Trophoblast cell (in vitro differentiated cells and primary cell): Measurements from ENCODE around the gene CILP2.

Experiments used
- DNase-seq, 2 donors: peaks; one replicate each; pipeline ENCODE4 v3.0.0-alpha.2; 2016
- H2AFZ ChIP-seq: 2 replicates; pipeline ENCODE4 v1.6.1; 2013; ENCODE audit warnings: low read length, moderate library complexity, mild to moderate bottlenecking; ENCODE audit not compliant: insufficient read depth, poor library complexity
- H2AK5ac ChIP-seq: 2 replicates; pipeline ENCODE4 v1.6.1; 2013; ENCODE audit warnings: mild to moderate bottlenecking, low read length
- H2BK120ac ChIP-seq: 2 replicates; pipeline ENCODE4 v1.6.1; 2013; ENCODE audit warnings: low read length, mild to moderate bottlenecking, moderate library complexity; ENCODE audit not compliant: insufficient read depth, poor library complexity
- H2BK12ac ChIP-seq: 2 replicates; pipeline ENCODE4 v1.6.1; 2013; ENCODE audit warnings: mild to moderate bottlenecking, low read length, moderate library complexity
- H2BK5ac ChIP-seq: 2 replicates; pipeline ENCODE4 v1.6.1; 2013; ENCODE audit warnings: low read length, low read depth, moderate library complexity, mild to moderate bottlenecking; ENCODE audit not compliant: poor library complexity
- H3K14ac ChIP-seq: 2 replicates; pipeline ENCODE4 v1.6.1; 2013; ENCODE audit warnings: mild to moderate bottlenecking, low read length
- H3K18ac ChIP-seq: 2 replicates; pipeline ENCODE4 v1.6.1; 2013; ENCODE audit warnings: mild to moderate bottlenecking, low read length
- H3K23ac ChIP-seq: 2 replicates; pipeline ENCODE4 v1.6.1; 2013; ENCODE audit warnings: low read length
- H3K27ac ChIP-seq: 2 replicates; pipeline ENCODE4 v1.5.1; 2013; ENCODE audit warnings: low read depth, mild to moderate bottlenecking, inconsistent platforms, low read length, moderate library complexity
- H3K27me3 ChIP-seq: 2 replicates; pipeline ENCODE4 v1.6.1; 2013; ENCODE audit warnings: inconsistent platforms, mild to moderate bottlenecking, low read length, moderate library complexity; ENCODE audit not compliant: insufficient read depth
- H3K36me3 ChIP-seq, 2 experiments: 1 replicate in 1 of 2; 2 replicates in 1 of 2; pipeline ENCODE4 v1.6.1; 2013; ENCODE audit warnings: low read length in 2 of 2, mild to moderate bottlenecking in 2 of 2, moderate library complexity in 1 of 2; ENCODE audit not compliant: insufficient read depth in 2 of 2, control insufficient read depth in 1 of 2
- H3K4ac ChIP-seq: 2 replicates; pipeline ENCODE4 v1.6.1; 2013; ENCODE audit warnings: low read depth, mild to moderate bottlenecking, low read length, moderate library complexity
- H3K4me1 ChIP-seq, 2 experiments: 1 replicate in 1 of 2; 2 replicates in 1 of 2; pipeline ENCODE4 v1.6.1; 2013; ENCODE audit warnings: low read length in 2 of 2, mild to moderate bottlenecking in 2 of 2, moderate library complexity in 1 of 2; ENCODE audit not compliant: insufficient read depth in 2 of 2, control insufficient read depth in 1 of 2
- H3K4me2 ChIP-seq: 2 replicates; pipeline ENCODE4 v1.6.1; 2013; ENCODE audit warnings: inconsistent platforms, mild to moderate bottlenecking, low read length, moderate library complexity
- H3K4me3 ChIP-seq: 2 replicates; pipeline ENCODE4 v1.5.1; 2013; ENCODE audit warnings: mild to moderate bottlenecking, low read depth, low read length, inconsistent platforms
- H3K79me1 ChIP-seq: one replicate; pipeline ENCODE4 v1.6.1; 2013; ENCODE audit warnings: low read length
- H3K79me2 ChIP-seq: 2 replicates; pipeline ENCODE4 v1.6.1; 2013; ENCODE audit warnings: low read length, mild to moderate bottlenecking; ENCODE audit not compliant: control insufficient read depth, insufficient read depth, poor library complexity
- H3K9ac ChIP-seq: 2 replicates; pipeline ENCODE4 v1.6.1; 2013; ENCODE audit warnings: mild to moderate bottlenecking, low read length
- H3K9me3 ChIP-seq: 2 replicates; pipeline ENCODE4 v1.6.1; 2013; ENCODE audit warnings: low read depth, mild to moderate bottlenecking, control low read depth, inconsistent platforms, low read length; ENCODE audit not compliant: insufficient read depth
- H4K12ac ChIP-seq: 2 replicates; pipeline ENCODE4 v1.6.1; 2013; ENCODE audit warnings: low read depth, mild to moderate bottlenecking, low read length, moderate library complexity
- H4K8ac ChIP-seq: 2 replicates; pipeline ENCODE4 v1.6.1; 2013; ENCODE audit warnings: low read depth, mild to moderate bottlenecking, low read length, moderate library complexity
- H4K91ac ChIP-seq: one replicate; pipeline ENCODE4 v1.6.1; 2013; ENCODE audit warnings: low read depth, mild to moderate bottlenecking, low read length, moderate library complexity
- WGBS: extraction: QIAGEN DNeasy Blood & Tissue Kit; methylation state at CpG from one replicate; pipeline ENCODE4 v1.1.7; 2013; ENCODE audit warnings: missing lambda C conversion rate; ENCODE audit not compliant: insufficient read length, insufficient coverage; ENCODE audit errors: extremely low coverage; 5-methylcytosine and 5-hydroxymethylcytosine counted together

The CILP2 gene

DNA sequence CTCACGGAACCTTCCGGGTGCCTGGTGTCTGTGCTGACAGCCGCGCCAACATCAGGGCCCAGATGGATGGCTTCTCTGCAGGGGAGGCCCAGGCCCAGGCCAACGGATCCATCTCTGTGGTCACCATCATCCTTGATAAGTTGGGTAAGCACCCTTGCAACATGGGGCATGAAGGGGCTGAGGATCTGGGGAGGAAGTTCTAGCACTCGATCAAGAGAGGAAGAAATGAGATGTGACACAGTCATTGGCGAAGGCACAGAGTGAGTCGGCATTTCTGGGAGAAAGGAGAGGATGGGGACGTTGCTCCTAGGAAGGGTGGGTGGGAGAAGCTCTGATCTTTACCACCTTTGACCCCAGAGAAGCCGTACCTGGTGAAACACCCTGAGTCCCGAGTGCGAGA lies 4.4 kb downstream of the CILP2 start:
- Histone ChIP-seq H4K12ac (no peak overlapping the region), H3K79me1 (no peaks in the 10 kb centered on the region), H2AK5ac (no peak overlapping the region), H3K9me3 (peaks cover 18% of the 10 kb centered on the region), H3K18ac (no peak overlapping the region), H4K91ac (no peak overlapping the region), H3K36me3 (peaks cover 3 to 7% of the 10 kb centered on the region in 2 experiments), H3K4me1 (peaks cover 4 to 10% of the 10 kb centered on the region in 2 experiments), H3K27ac (no peak overlapping the region), H2BK12ac (no peak overlapping the region), H3K14ac (no peak overlapping the region), H3K4me2 (no peak overlapping the region), H3K4ac (no peak overlapping the region), H4K8ac (no peak overlapping the region), H3K27me3 (peaks cover 5% of the 10 kb centered on the region), H2AFZ (no peak overlapping the region), H2BK120ac (no peak overlapping the region), H3K79me2 (no peaks in the 10 kb centered on the region), H3K23ac (no peak overlapping the region), H2BK5ac (no peak overlapping the region), H3K4me3 (no peak overlapping the region), H3K9ac (no peak overlapping the region)
- no CpG with 5 or more reads among the region's 12 CpGs for WGBS
- DNase-seq, result no peak

DNA sequence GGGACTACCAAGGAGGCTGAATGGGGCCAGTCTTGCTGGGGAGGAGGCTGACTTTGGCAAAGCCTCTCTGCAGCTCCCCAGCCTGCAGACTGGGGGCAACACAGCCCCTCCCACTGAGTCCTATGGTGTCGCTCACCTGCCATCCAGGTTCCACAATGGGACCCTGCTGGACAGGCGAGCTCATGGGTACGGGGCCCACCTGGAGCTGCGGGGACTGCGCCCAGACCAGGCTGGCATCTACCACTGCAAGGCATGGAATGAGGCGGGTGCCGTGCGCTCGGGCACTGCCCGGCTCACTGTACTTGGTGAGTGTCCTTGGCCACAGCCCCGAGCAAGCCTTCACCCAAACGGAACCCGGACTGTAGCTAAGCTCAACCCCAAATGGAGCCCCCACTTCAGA lies 5.0 kb downstream of the CILP2 start:
- Histone ChIP-seq H3K79me1 (no peaks in the 10 kb centered on the region), H3K23ac (no peak overlapping the region), H2BK120ac (no peak overlapping the region), H4K12ac (no peak overlapping the region), H3K9me3 (peaks cover 15% of the 10 kb centered on the region), H3K9ac (no peak overlapping the region), H2BK5ac (no peak overlapping the region), H3K36me3 (peaks cover 3 to 6% of the 10 kb centered on the region in 2 experiments), H3K27me3 (peaks cover 5% of the 10 kb centered on the region), H3K4me2 (no peak overlapping the region), H3K4me3 (no peak overlapping the region), H4K8ac (no peak overlapping the region), H2AFZ (no peak overlapping the region), H3K4me1 (peaks cover 4 to 7% of the 10 kb centered on the region in 2 experiments), H4K91ac (no peak overlapping the region), H3K4ac (no peak overlapping the region), H3K14ac (no peak overlapping the region), H2BK12ac (no peak overlapping the region), H3K27ac (no peak overlapping the region), H2AK5ac (no peak overlapping the region), H3K79me2 (no peaks in the 10 kb centered on the region), H3K18ac (no peak overlapping the region)
- no CpG with 5 or more reads among the region's 13 CpGs for WGBS
- DNase-seq, result no peak

DNA sequence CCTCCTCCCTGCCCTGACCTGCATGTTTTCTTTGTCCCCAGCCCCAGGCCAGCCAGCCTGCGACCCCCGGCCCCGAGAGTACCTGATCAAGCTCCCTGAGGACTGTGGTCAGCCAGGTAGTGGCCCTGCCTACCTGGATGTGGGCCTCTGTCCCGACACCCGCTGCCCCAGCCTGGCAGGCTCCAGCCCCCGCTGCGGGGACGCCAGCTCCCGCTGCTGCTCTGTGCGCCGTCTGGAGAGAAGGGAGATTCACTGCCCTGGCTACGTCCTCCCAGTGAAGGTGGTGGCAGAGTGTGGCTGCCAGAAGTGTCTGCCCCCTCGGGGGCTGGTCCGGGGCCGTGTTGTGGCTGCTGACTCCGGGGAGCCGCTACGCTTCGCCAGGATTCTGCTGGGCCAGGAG lies 5.6 kb downstream of the CILP2 start:
- Histone ChIP-seq H2BK5ac (no peak overlapping the region), H3K9me3 (peaks cover 15% of the 10 kb centered on the region), H2BK120ac (no peak overlapping the region), H3K4ac (no peak overlapping the region), H3K79me2 (no peaks in the 10 kb centered on the region), H2BK12ac (no peak overlapping the region), H3K23ac (no peak overlapping the region), H3K36me3 (peaks cover 3 to 6% of the 10 kb centered on the region in 2 experiments), H3K27ac (no peak overlapping the region), H3K27me3 (peaks cover 3% of the 10 kb centered on the region), H4K8ac (no peak overlapping the region), H4K12ac (no peak overlapping the region), H3K18ac (no peak overlapping the region), H3K9ac (no peak overlapping the region), H2AK5ac (no peak overlapping the region), H2AFZ (no peak overlapping the region), H3K14ac (no peak overlapping the region), H4K91ac (no peak overlapping the region), H3K79me1 (no peaks in the 10 kb centered on the region), H3K4me2 (no peak overlapping the region), H3K4me1 (peaks cover 0 to 2% of the 10 kb centered on the region in 2 experiments), H3K4me3 (no peak overlapping the region)
- DNase-seq, result no peak
- WGBS, result no CpG with 5 or more reads among the region's 19 CpGs

DNA sequence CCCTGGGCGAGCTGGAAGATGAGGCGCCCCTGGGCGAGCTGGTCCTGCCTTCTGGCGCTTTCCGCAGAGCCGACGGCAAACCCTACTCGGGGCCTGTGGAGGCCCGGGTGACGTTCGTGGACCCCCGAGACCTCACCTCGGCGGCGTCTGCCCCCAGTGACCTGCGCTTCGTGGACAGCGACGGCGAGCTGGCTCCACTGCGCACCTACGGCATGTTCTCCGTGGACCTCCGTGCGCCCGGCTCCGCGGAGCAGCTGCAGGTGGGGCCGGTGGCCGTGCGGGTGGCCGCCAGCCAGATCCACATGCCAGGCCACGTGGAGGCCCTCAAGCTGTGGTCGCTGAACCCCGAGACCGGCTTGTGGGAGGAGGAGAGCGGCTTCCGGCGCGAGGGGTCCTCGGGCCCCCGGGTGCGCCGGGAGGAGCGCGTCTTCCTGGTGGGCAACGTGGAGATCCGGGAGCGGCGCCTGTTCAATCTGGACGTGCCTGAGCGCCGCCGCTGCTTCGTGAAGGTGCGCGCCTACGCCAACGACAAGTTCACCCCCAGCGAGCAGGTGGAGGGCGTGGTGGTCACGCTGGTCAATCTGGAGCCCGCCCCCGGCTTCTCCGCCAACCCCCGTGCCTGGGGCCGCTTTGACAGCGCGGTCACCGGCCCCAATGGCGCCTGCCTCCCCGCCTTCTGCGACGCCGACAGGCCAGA lies 6.3 kb downstream of the CILP2 start:
- no peaks in the 10 kb centered on the region for H3K79me2 ChIP-seq
- H4K8ac ChIP-seq, result no peak overlapping the region
- peaks cover 3 to 6% of the 10 kb centered on the region in 2 experiments for H3K36me3 ChIP-seq
- H3K4me2 ChIP-seq, result no peak overlapping the region
- no peaks in the 10 kb centered on the region for H3K4me1 ChIP-seq
- H3K27ac ChIP-seq, result no peak overlapping the region
- H3K23ac ChIP-seq, result no peak overlapping the region
- H3K4me3 ChIP-seq, result no peak overlapping the region
- H3K18ac ChIP-seq, result no peak overlapping the region
- H2BK120ac ChIP-seq, result no peak overlapping the region
- H2AFZ ChIP-seq, result no peak overlapping the region
- H3K14ac ChIP-seq, result no peak overlapping the region
- H4K91ac ChIP-seq, result no peak overlapping the region
- WGBS, result no CpG with 5 or more reads among the region's 75 CpGs
- no peak for DNase-seq
- no peak overlapping the region for H3K4ac ChIP-seq
- no peak overlapping the region for H2BK5ac ChIP-seq
- H4K12ac ChIP-seq, result no peak overlapping the region
- H3K27me3 ChIP-seq, result no peaks in the 10 kb centered on the region
- no peaks in the 10 kb centered on the region for H3K79me1 ChIP-seq
- no peak overlapping the region for H3K9ac ChIP-seq
- peaks cover 15% of the 10 kb centered on the region for H3K9me3 ChIP-seq
- H2BK12ac ChIP-seq, result no peak overlapping the region
- no peak overlapping the region for H2AK5ac ChIP-seq
